Activated CD4-positive, alpha-beta memory T cell treated with anti-CD3 and anti-CD28 coated beads for 36 hours (primary cell): ENCODE results near the gene NTNG2. TPM values are rescaled to one million over a fixed set of nuclear protein-coding genes. Genes with fewer than 3 reads are reported as not detected.
A peak's percentile ranks its signal among the peaks of the same experiment; 100 is the strongest.
"Not testable (repeated sequence)": the region's sequence is repeated elsewhere in the genome, so short reads cannot be mapped to it uniquely, and the experiment has no call there.

ENCODE experiments used
- CTCF ChIA-PET: fragments of 350-600 bp; sonication (Branson Sonifier 250); formaldehyde crosslinking; loops from one replicate; lab custom pipeline; 2021; ENCODE audit warnings: antibody characterized with exemption, inconsistent platforms; lab: Charles Lee
- POLR2A ChIA-PET: fragments of 350-600 bp; sonication (Branson Sonifier 250); formaldehyde crosslinking; loops from one replicate; lab custom pipeline; 2021; ENCODE audit warnings: antibody characterized with exemption; lab: Charles Lee
- DNase-seq: peaks from one replicate; pipeline ENCODE4 v3.0.0-alpha.2; 2020
- H3K27ac Mint-ChIP-seq: one replicate; pipeline ENCODE4 v1.8.0; 2021; ENCODE audit warnings: mixed read lengths
- H3K27me3 Mint-ChIP-seq: one replicate; pipeline ENCODE4 v1.8.0; 2021; ENCODE audit warnings: mixed read lengths
- H3K36me3 Mint-ChIP-seq: one replicate; pipeline ENCODE4 v1.8.0; 2021; ENCODE audit warnings: mixed read lengths
- H3K4me1 Mint-ChIP-seq: one replicate; pipeline ENCODE4 v1.8.0; 2021; ENCODE audit warnings: low read depth, mixed read lengths
- H3K4me3 Mint-ChIP-seq: one replicate; pipeline ENCODE4 v1.8.0; 2021; ENCODE audit warnings: mild to moderate bottlenecking, mixed read lengths
- H3K9me3 Mint-ChIP-seq: one replicate; pipeline ENCODE4 v1.8.0; 2021; ENCODE audit warnings: mixed read lengths
- intact Hi-C: fragments of 100-400 bp; cut with micrococcal nuclease; formaldehyde crosslinking; loops from one replicate; pipeline ENCODE4 v1.15.1; 2023
- total RNA-seq, 2 experiments: library from RNA; stranded (reverse); gene quantifications; one replicate each; pipeline ENCODE4 v1.2.3, GENCODE V29; 2021

The NTNG2 gene
- total RNA-seq, 2 experiments from 2014 or later: 0.77 to 1.4 TPM

DNA sequence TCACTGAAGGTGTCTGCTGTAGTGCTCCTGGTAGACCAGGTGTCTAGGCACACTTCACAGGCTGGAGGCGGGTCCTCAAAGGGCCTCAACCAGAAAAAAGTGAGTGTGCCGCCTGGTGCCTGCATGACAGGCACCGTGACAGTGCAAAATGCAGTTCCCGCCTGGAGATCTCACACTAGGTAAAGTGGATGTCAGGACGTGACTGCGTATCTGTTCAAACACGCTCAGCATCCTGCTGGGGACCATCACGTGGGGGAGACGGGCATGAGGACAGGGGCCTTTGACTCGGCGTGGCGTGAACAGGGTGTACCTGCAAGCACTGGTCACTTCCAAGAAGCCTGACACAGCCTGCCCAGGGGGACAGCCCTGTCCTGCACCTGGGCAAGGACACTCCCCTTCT is 32.3 kb upstream of the NTNG2 start:
- Mint-ChIP-seq H3K9me3 (no peaks in the 10 kb centered on the region), H3K4me1 (peaks cover 21% of the 10 kb centered on the region), H3K4me3 (no peak overlapping the region), H3K27me3 (peaks cover 67% of the 10 kb centered on the region), H3K36me3 (no peaks in the 10 kb centered on the region), H3K27ac (no peak overlapping the region)
- POLR2A ChIA-PET: no interaction called here
- no peak for DNase-seq
- intact Hi-C loops: loop anchor here (5.0 kb wide), 1 partner anchor 122 kb away; no protein-coding TSS in a partner anchor
- CTCF ChIA-PET: no interaction called here

DNA sequence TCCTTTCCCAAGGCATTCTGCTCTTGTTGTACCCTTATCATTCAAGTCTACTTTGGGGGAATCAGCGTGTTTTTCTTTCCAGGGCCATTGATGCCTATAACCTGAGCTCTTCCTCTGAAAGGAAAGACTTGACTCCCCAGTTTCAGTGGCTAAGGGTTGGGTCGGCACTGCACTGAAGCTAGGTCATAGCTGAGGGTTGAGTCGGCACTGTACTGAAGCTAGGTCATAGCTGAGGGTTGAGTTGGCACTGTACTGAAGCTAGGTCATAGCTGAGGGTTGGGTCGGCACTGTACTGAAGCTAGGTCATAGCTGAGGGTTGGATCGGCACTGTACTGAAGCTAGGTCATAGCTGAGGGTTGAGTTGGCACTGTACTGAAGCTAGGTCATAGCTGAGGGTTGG is 27.8 kb upstream of the NTNG2 start:
- H3K27ac Mint-ChIP-seq, H3K4me1 Mint-ChIP-seq, H3K36me3 Mint-ChIP-seq, DNase-seq, intact Hi-C loops, POLR2A ChIA-PET, H3K9me3 Mint-ChIP-seq, H3K4me3 Mint-ChIP-seq, CTCF ChIA-PET: not testable (repeated sequence)
- peaks cover 46% of the 10 kb centered on the region for H3K27me3 Mint-ChIP-seq

DNA sequence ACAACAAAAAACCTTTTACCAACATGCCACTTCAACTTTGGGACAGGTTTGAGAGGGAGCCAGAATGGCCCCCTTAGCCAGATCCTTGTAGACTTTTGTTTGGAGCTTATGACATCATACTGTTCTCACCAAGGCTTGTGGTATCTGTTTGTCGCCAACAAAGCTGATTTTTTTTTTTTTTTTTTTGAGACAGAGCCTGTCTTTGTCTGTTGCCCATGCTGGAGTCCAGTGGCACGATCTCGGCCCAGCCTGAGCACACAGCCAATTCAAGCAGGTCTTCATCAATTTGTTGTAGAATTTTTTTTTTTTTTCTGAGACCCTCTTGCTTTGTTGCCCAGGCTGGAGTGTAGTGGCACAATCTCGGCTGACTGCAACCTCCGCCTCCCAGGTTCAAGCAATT is 26.4 kb upstream of the NTNG2 start:
- Mint-ChIP-seq H3K27me3 (peaks cover 45% of the 10 kb centered on the region), H3K4me3 (no peak overlapping the region), H3K4me1 (no peaks in the 10 kb centered on the region), H3K27ac (no peak overlapping the region), H3K9me3 (no peaks in the 10 kb centered on the region), H3K36me3 (no peaks in the 10 kb centered on the region)
- ChIA-PET POLR2A (interaction anchor here (0.6 kb wide), 1 partner anchor 9 kb away, joined by 4 read pairs; no protein-coding TSS in a partner anchor), CTCF (interaction anchor here (0.5 to 1.4 kb wide), 3 partner anchors 34 to 146 kb away, joined by 3 to 5 read pairs (median 3); no protein-coding TSS in a partner anchor)
- no peak for DNase-seq
- intact Hi-C loops: no loop called here

DNA sequence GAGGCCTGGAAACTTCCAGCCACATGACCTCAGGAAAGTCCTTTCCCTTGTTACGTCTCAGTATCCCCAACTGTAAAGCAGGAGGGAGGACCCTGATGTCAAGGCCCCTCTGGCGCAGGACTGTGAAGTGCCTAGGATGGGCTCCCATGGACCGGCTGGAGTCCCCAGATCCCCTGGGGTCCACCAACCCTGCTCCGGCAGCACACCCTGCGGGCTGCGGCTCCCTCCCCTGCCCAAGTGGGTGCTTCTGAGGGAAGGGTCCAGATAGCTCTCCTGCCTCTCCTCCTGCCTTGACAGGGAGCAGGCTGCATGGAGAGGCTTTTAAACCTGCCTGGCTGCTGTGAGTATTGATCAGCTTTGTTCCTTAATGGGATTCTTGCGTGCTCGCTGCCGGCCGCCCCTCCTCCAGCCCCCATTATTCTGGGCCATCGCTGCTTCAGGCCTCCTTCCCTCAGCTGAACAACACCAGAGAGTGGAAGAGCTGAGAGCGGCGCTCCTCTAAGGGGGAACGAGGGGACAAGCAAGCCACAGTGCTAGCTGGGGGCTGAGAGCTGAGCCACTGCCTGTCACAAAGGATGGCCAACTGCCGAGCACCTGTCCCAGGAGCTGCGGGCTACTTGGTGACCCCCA is 25.6 kb upstream of the NTNG2 start:
- H3K9me3 Mint-ChIP-seq: no peaks in the 10 kb centered on the region
- H3K27me3 Mint-ChIP-seq: peaks cover 42% of the 10 kb centered on the region
- CTCF ChIA-PET: interaction anchor here (1.6 kb wide), 1 partner anchor 34 kb away, joined by 5 read pairs; no protein-coding TSS in a partner anchor
- peaks cover 1% of the 10 kb centered on the region for H3K4me1 Mint-ChIP-seq
- DNase-seq: no peak
- H3K4me3 Mint-ChIP-seq: no peak overlapping the region
- no peak overlapping the region for H3K27ac Mint-ChIP-seq
- intact Hi-C loops: no loop called here
- POLR2A ChIA-PET: no interaction called here
- H3K36me3 Mint-ChIP-seq: no peaks in the 10 kb centered on the region

DNA sequence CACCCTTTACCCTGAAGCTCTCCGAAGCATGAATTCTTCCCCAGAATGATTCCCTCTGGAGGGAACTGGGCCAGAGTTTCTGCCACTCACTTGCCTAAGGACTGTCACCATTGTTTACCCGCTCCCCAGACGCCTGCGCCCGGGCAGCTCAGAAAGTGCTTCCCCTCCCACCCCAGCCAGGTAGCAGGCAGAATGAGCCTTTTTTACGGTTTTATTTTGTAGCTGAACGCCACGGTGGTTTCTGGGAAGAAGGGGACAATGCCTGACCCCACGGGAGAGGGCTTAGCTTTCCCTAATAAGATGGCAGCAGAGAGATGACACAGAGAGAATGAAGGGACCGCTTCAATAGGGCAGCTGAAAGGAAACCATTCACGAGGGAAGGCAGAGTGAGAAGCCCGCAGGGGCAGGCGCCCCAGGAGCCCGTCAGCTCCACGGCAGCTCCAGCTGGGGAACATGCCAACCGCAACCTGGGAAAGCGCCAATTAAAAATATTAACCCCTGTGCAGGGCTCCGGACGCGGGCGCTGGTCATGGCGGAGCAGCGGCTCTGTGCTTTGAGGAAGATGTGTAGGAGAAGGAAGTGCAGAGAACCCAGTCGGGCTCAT is 20.4 kb upstream of the NTNG2 start:
- no peak for DNase-seq
- Mint-ChIP-seq H3K4me3 (peak overlapping the region; percentile 62), H3K27ac (no peak overlapping the region), H3K4me1 (peaks cover 18% of the 10 kb centered on the region), H3K27me3 (peaks cover 52% of the 10 kb centered on the region), H3K9me3 (peaks cover 2% of the 10 kb centered on the region), H3K36me3 (no peaks in the 10 kb centered on the region)
- ChIA-PET CTCF (interaction anchor here (0.6 to 2.1 kb wide), 2 partner anchors 29 to 123 kb away, joined by 3 to 8 read pairs; no protein-coding TSS in a partner anchor), POLR2A (no interaction called here)
- intact Hi-C loops: no loop called here

DNA sequence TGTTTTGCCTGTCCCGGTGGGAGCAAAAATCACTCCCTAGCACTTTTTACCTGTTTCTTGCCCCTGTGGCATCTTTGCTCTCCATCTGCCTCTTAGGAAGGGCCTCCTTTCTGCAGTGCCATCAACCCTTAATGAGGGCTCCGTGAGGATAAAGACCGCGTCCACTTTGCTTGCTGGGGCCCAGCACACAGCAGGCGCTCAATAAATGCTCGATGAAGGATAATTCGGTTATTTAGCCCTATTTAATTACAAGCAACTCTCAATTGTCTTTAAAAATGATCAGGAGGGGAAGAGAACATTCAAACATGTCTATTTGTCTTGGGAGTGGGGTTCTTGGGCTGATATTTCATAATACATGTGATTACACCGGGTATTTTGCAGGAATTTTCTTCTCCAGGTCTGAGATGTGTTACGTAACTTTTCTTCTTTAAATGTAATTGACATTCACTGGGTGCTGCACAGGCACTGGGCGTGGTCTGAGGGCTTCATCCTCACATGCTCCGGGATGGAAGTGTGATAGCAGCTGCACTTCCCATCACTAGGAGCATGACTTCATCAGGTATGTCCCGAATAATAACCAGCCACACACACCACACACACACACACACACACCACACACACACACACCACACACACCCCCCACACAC is 19.8 kb upstream of the NTNG2 start:
- Mint-ChIP-seq H3K4me1 (peaks cover 18% of the 10 kb centered on the region), H3K27me3 (peaks cover 54% of the 10 kb centered on the region), H3K27ac (no peak overlapping the region), H3K36me3 (no peaks in the 10 kb centered on the region), H3K4me3 (peak overlapping the region; percentile 62), H3K9me3 (peaks cover 2% of the 10 kb centered on the region)
- intact Hi-C loops: no loop called here
- DNase-seq: no peak
- POLR2A ChIA-PET: no interaction called here
- CTCF ChIA-PET: interaction anchor here (0.5 to 2.1 kb wide), 3 partner anchors 16 to 124 kb away, joined by 3 to 8 read pairs (median 3); no protein-coding TSS in a partner anchor

DNA sequence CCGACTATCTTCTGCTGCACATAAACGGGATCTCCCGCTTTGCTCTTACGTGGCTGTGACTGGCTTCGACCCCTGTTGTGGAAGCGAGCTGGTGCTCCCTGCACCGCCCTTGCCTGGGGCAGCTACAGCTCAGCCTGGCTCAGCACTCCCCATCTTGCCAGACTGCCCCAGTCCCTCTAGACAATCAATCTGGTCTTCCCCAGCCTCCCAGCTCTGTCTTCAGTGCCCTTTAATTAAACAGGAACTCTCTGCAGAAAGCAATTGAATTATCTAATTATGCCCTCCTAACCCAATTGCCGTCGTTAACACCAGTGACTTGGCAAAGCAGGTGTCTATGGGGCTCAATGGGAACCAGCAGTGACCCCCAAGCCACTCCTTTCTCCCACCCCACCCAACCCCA is 18.9 kb upstream of the NTNG2 start:
- no peak overlapping the region for H3K4me3 Mint-ChIP-seq
- H3K36me3 Mint-ChIP-seq: no peaks in the 10 kb centered on the region
- ChIA-PET CTCF (interaction anchor here (1.5 kb wide), 1 partner anchor 27 kb away, joined by 8 read pairs; no protein-coding TSS in a partner anchor), POLR2A (no interaction called here)
- intact Hi-C loops: no loop called here
- H3K27me3 Mint-ChIP-seq: peaks cover 55% of the 10 kb centered on the region
- H3K9me3 Mint-ChIP-seq: peaks cover 2% of the 10 kb centered on the region
- no peak overlapping the region for H3K27ac Mint-ChIP-seq
- DNase-seq: no peak
- peaks cover 18% of the 10 kb centered on the region for H3K4me1 Mint-ChIP-seq

DNA sequence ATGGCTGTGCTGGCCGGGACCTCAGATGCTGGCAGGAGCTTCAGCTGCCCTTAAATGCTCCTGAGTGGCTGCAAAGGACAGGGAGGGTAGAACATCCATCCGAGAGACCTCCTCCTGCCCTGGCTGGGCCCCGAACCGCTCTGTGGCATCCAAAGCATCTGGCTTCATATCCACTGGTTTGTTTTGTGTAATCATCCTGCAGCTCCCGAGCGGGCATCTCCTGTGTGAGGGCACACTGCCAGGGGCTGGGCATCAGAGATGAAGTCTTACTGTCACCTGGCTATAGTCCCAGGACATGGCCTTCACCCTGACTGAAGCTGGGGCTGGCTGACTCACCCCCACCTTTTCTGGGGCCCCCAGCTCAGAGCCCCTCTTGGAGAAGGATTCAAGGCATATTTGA is 18.5 kb upstream of the NTNG2 start:
- no peak overlapping the region for H3K27ac Mint-ChIP-seq
- no peak for DNase-seq
- peaks cover 59% of the 10 kb centered on the region for H3K27me3 Mint-ChIP-seq
- intact Hi-C loops: no loop called here
- H3K4me1 Mint-ChIP-seq: peaks cover 18% of the 10 kb centered on the region
- ChIA-PET CTCF (interaction anchor here (1.5 kb wide), 1 partner anchor 27 kb away, joined by 8 read pairs; no protein-coding TSS in a partner anchor), POLR2A (no interaction called here)
- no peak overlapping the region for H3K4me3 Mint-ChIP-seq
- H3K36me3 Mint-ChIP-seq: no peaks in the 10 kb centered on the region
- H3K9me3 Mint-ChIP-seq: peaks cover 2% of the 10 kb centered on the region

DNA sequence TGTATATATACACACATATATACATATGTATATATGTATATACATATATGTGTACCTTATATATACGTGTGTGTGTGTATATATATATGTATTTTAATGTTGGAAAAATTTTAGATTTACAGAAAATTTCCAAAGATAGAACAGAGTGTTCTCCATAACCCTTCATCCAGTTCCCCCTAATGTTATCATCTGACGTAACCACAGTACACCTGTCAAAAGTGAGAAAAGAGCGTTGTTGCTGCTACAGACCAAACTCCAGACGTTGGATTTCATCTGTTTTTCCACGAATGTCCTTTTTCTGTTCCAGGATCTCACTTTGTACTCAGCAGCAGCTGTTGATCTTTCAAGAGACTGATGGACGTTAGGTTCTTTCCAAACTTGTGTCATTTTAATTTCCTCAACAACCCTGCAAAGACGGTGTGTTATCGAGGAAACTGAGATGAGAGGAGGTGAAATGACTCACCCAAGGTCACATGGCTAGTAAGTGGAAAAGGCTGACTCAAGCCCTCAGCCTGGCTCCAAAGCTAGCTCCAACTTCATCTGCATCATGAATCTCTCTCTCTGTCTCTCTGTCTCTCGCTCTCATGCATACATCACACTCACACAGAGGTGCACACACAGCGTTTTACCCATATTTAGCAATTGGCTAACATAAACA is 17.0 kb upstream of the NTNG2 start:
- Mint-ChIP-seq H3K36me3 (no peaks in the 10 kb centered on the region), H3K9me3 (peaks cover 2% of the 10 kb centered on the region), H3K4me1 (peaks cover 18% of the 10 kb centered on the region), H3K27ac (peak overlapping the region; percentile 73), H3K4me3 (no peak overlapping the region), H3K27me3 (peaks cover 67% of the 10 kb centered on the region)
- DNase-seq: peak; percentile 65
- ChIA-PET CTCF (interaction anchor here (0.8 to 1.1 kb wide), 2 partner anchors 21 to 24 kb away, joined by 3 read pairs; no protein-coding TSS in a partner anchor), POLR2A (no interaction called here)
- intact Hi-C loops: loop anchor here (5.0 kb wide), 2 partner anchors 68 to 138 kb away; partner anchors contain the start of gene MED27

DNA sequence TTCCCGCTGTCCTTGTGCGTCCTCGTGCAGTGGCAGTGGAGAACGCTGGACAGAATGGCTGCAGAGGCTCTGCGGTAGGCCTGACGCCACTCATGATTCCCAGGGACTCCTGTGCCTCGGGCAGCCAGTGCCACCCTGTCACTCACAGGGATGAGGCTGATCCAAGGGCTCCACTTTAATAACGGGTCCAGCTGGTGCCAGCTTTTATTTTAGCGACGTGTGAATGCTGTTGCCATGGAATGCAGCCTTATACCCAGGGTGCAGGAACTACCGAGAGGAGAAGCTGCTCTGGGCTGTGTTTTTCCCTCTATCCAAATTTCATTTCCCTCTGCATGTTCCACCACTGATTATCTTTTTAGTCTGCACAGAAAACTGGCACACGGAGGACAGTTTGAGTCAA is 15.8 kb upstream of the NTNG2 start:
- Mint-ChIP-seq H3K27ac (no peak overlapping the region), H3K36me3 (no peaks in the 10 kb centered on the region), H3K4me1 (peaks cover 18% of the 10 kb centered on the region), H3K9me3 (peaks cover 2% of the 10 kb centered on the region), H3K27me3 (peaks cover 65% of the 10 kb centered on the region), H3K4me3 (no peak overlapping the region)
- intact Hi-C loops: loop anchor here (2.0 to 5.0 kb wide), 3 partner anchors 15 to 139 kb away; partner anchors contain the start of gene MED27
- DNase-seq: no peak
- ChIA-PET CTCF (no interaction called here), POLR2A (interaction anchor here (1.0 kb wide), 1 partner anchor 19 kb away, joined by 3 read pairs; no protein-coding TSS in a partner anchor)

DNA sequence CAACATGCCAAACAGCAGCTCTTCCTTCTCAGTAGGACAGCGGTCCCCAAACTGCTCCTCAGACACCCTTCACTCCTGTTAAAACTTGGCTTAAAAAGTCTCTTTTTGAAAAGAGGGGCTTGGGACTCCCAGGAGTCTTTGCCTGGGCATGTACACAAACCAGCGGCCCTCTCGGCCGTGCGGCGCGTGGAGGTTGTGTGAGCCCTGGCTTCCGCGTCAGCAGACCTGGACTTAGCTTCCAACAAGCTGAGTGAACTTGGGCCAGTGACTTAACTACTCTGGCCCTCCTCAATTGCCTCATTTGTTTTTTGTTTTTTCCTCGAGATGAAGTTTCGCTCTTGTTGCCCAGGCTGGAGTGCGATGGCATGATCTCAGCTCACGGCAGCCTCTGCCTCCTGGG is 15.3 kb upstream of the NTNG2 start:
- DNase-seq: no peak
- Mint-ChIP-seq H3K27ac (no peak overlapping the region), H3K4me3 (no peak overlapping the region), H3K4me1 (peaks cover 14% of the 10 kb centered on the region), H3K27me3 (peaks cover 63% of the 10 kb centered on the region), H3K36me3 (no peaks in the 10 kb centered on the region), H3K9me3 (peaks cover 2% of the 10 kb centered on the region)
- intact Hi-C loops: loop anchor here (2.0 to 5.0 kb wide), 3 partner anchors 14 to 139 kb away; partner anchors contain the start of gene MED27
- ChIA-PET POLR2A (interaction anchor here (1.0 kb wide), 1 partner anchor 20 kb away, joined by 3 read pairs; no protein-coding TSS in a partner anchor), CTCF (no interaction called here)
